CD14-positive monocyte (primary cell): ENCODE data around the gene EPHB2. TPM values are rescaled to one million over a fixed set of nuclear protein-coding genes. Genes with fewer than 3 reads are reported as not detected.

Source experiments
- DNase-seq, 3 donors: peaks; one replicate each; pipeline ENCODE4 v3.0.0-alpha.2; 2011 to 2022
- H2AFZ ChIP-seq: 2 replicates; pipeline ENCODE4 v1.6.0; 2012; ENCODE audit warnings: mild to moderate bottlenecking, low read depth, low read length, inconsistent platforms; ENCODE audit not compliant: insufficient read depth, poor library complexity, severe bottlenecking
- H3K27ac ChIP-seq, 2 donors: 1 replicate in 1 of 2; 2 replicates in 1 of 2; pipeline ENCODE4 v1.5.1; 2012 to 2013; ENCODE audit warnings: low read length in 2 of 2, control low read depth in 1 of 2, inconsistent platforms in 1 of 2, low read depth in 1 of 2, mild to moderate bottlenecking in 1 of 2
- H3K27me3 ChIP-seq, 2 donors: one replicate each; pipeline versions ENCODE4 v1.6.0 to v1.6.1; 2011 to 2013; ENCODE audit warnings: low read length in 2 of 2; ENCODE audit not compliant: control insufficient read depth in 2 of 2, insufficient read depth in 2 of 2
- H3K36me3 ChIP-seq, 2 donors: replicated peaks in 1 of 2; 1 replicate in 1 of 2; 2 replicates in 1 of 2; pipeline versions ENCODE4 v1.5.1 to v1.6.1; 2012 to 2013; ENCODE audit warnings: low read length in 2 of 2, control low read depth in 1 of 2, inconsistent platforms in 1 of 2, mild to moderate bottlenecking in 1 of 2; ENCODE audit not compliant: insufficient read depth in 2 of 2, control insufficient read depth in 1 of 2
- H3K4me1 ChIP-seq, 2 donors: 1 replicate in 1 of 2; 2 replicates in 1 of 2; pipeline versions ENCODE4 v1.5.1 to v1.6.1; 2012 to 2013; ENCODE audit warnings: low read length in 2 of 2, control low read depth in 1 of 2, inconsistent platforms in 1 of 2, mild to moderate bottlenecking in 1 of 2, moderate library complexity in 1 of 2; ENCODE audit not compliant: insufficient read depth in 2 of 2, control insufficient read depth in 1 of 2
- H3K4me2 ChIP-seq: replicated peaks from 2 replicates; pipeline ENCODE3; 2012; ENCODE audit warnings: low read length, moderate library complexity, mild to moderate bottlenecking; ENCODE audit not compliant: poor library complexity, severe bottlenecking; ENCODE audit errors: extremely low read depth
- H3K4me3 ChIP-seq, 3 experiments: fragments of 200-600 bp in 1 of 3; sonication (generic) in 1 of 3; replicated peaks in 1 of 3; 1 replicate in 2 of 3; 2 replicates in 1 of 3; pipeline ENCODE4 v1.5.1; 2011 to 2013; ENCODE audit warnings: low read length in 3 of 3, mild to moderate bottlenecking in 3 of 3, control low read depth in 2 of 3, low read depth in 2 of 3, inconsistent platforms in 1 of 3, moderate library complexity in 1 of 3
- H3K79me2 ChIP-seq: 2 replicates; pipeline ENCODE4 v1.6.0; 2012; ENCODE audit warnings: mild to moderate bottlenecking, control low read depth, inconsistent platforms, low read length, moderate library complexity; ENCODE audit not compliant: insufficient read depth
- H3K9ac ChIP-seq: 2 replicates; pipeline ENCODE4 v1.6.0; 2017; ENCODE audit warnings: low read length, mild to moderate bottlenecking; ENCODE audit not compliant: insufficient read depth, poor library complexity, severe bottlenecking
- H3K9me3 ChIP-seq, 2 donors: replicated peaks in 1 of 2; 1 replicate in 1 of 2; 2 replicates in 1 of 2; pipeline versions ENCODE4 v1.5.1 to v1.6.1; 2012 to 2013; ENCODE audit warnings: low read length in 2 of 2, control low read depth in 1 of 2; ENCODE audit not compliant: control insufficient read depth in 1 of 2, insufficient read depth in 1 of 2
- H4K20me1 ChIP-seq: 2 replicates; pipeline ENCODE4 v1.6.0; 2012; ENCODE audit warnings: mild to moderate bottlenecking, low read length, control low read depth, moderate library complexity; ENCODE audit not compliant: insufficient read depth
- H3K27ac Mint-ChIP-seq, 7 donors: one replicate each; pipeline ENCODE4 v1.8.0; 2020; ENCODE audit warnings: mild to moderate bottlenecking in 7 of 7, mixed read lengths in 7 of 7, moderate library complexity in 6 of 7, inconsistent platforms in 2 of 7
- H3K27me3 Mint-ChIP-seq, 3 donors: one replicate each; pipeline ENCODE4 v1.8.0; 2021 to 2022; ENCODE audit warnings: low read depth in 3 of 3, mild to moderate bottlenecking in 3 of 3, mixed read lengths in 3 of 3, moderate library complexity in 3 of 3, inconsistent platforms in 1 of 3
- H3K36me3 Mint-ChIP-seq, 2 donors: one replicate each; pipeline ENCODE4 v1.8.0; 2020; ENCODE audit warnings: mixed read lengths in 2 of 2, inconsistent platforms in 1 of 2, mild to moderate bottlenecking in 1 of 2
- H3K4me1 Mint-ChIP-seq: one replicate; pipeline ENCODE4 v1.8.0; 2020; ENCODE audit warnings: mild to moderate bottlenecking, mixed read lengths
- H3K4me3 Mint-ChIP-seq, 2 donors: one replicate each; pipeline ENCODE4 v1.8.0; 2020; ENCODE audit warnings: mild to moderate bottlenecking in 2 of 2, mixed read lengths in 2 of 2, moderate library complexity in 1 of 2
- H3K9me3 Mint-ChIP-seq, 7 donors: one replicate each; pipeline ENCODE4 v1.8.0; 2020 to 2022; ENCODE audit warnings: mixed read lengths in 7 of 7, mild to moderate bottlenecking in 6 of 7, moderate library complexity in 6 of 7, inconsistent platforms in 2 of 7
- CTCF ChIP-seq: fragments of 200-600 bp; IDR thresholded peaks from one replicate; pipeline ENCODE4 v1.8.0; 2022; ENCODE audit warnings: antibody characterized with exemption, mild to moderate bottlenecking
- WGBS: methylation state at CpG from one replicate; pipeline ENCODE4 v1.1.5; 2013; ENCODE audit warnings: missing lambda C conversion rate; ENCODE audit not compliant: insufficient coverage; 5-methylcytosine and 5-hydroxymethylcytosine counted together
- intact Hi-C, 2 donors: fragments of 100-400 bp; cut with micrococcal nuclease; formaldehyde crosslinking; loops; one replicate each; pipeline versions ENCODE4 v1.15.0 to v1.15.1; 2023
- polyA plus RNA-seq, 3 donors: library from polyadenylated mRNA; depleted of rRNA in 1 of 3; unstranded in 2 of 3; stranded (reverse) in 1 of 3; fragments of 300-500 nt in 2 of 3; fragments of >200 nt in 1 of 3; fragmentation: Illumina TruSeq in 2 of 3; gene quantifications; 1 replicate in 2 of 3; 2 replicates in 1 of 3; pipeline ENCODE4 v1.2.3, GENCODE V29; 2012 to 2021

The EPHB2 gene
- polyA plus RNA-seq, 3 donors = 2.9 to 5.6 (median 3.4) TPM

GRCh38 chr1:22919341-22920025 is 208.8 kb downstream of the EPHB2 start:
- Histone ChIP-seq H3K9ac (no peak overlapping the region), H3K27ac (no peak overlapping the region), H3K79me2 (no peaks in the 10 kb centered on the region), H4K20me1 (no peaks in the 10 kb centered on the region), H3K4me2 (no peak overlapping the region), H2AFZ (no peak overlapping the region), H3K36me3 (no peaks in the 10 kb centered on the region), H3K4me3 (no peak overlapping the region), H3K9me3 (no peaks in the 10 kb centered on the region), H3K27me3 (no peaks in the 10 kb centered on the region), H3K4me1 (no peaks in the 10 kb centered on the region)
- H3K27me3 Mint-ChIP-seq = peaks cover 3 to 8% (median 6%) of the 10 kb centered on the region in 3 donors
- no peaks in the 10 kb centered on the region for H3K36me3 Mint-ChIP-seq
- peaks cover 0 to 2% (median 0%) of the 10 kb centered on the region in 7 donors for H3K9me3 Mint-ChIP-seq
- H3K4me1 Mint-ChIP-seq = no peaks in the 10 kb centered on the region
- H3K27ac Mint-ChIP-seq = no peak overlapping the region
- H3K4me3 Mint-ChIP-seq = no peak overlapping the region
- DNase-seq = no peak
- TF ChIP-seq CTCF = no peak
- 95% methylated on average over 2 of the region's 8 CpGs for WGBS
- intact Hi-C loops = no loop called here

GRCh38 chr1:22920026-22920733 is 209.5 kb downstream of the EPHB2 start:
- no peak overlapping the region for H3K27ac Mint-ChIP-seq
- H3K4me3 Mint-ChIP-seq = no peak overlapping the region
- H3K36me3 Mint-ChIP-seq = no peaks in the 10 kb centered on the region
- Histone ChIP-seq H2AFZ (no peak overlapping the region), H4K20me1 (no peaks in the 10 kb centered on the region), H3K9ac (no peak overlapping the region), H3K9me3 (no peaks in the 10 kb centered on the region), H3K4me3 (no peak overlapping the region), H3K27me3 (no peaks in the 10 kb centered on the region), H3K27ac (no peak overlapping the region), H3K4me1 (no peaks in the 10 kb centered on the region), H3K36me3 (no peaks in the 10 kb centered on the region), H3K79me2 (no peaks in the 10 kb centered on the region), H3K4me2 (no peak overlapping the region)
- intact Hi-C loops = no loop called here
- H3K27me3 Mint-ChIP-seq = peaks cover 4 to 7% (median 7%) of the 10 kb centered on the region in 3 donors
- H3K4me1 Mint-ChIP-seq = no peaks in the 10 kb centered on the region
- H3K9me3 Mint-ChIP-seq = peaks cover 0 to 2% (median 0%) of the 10 kb centered on the region in 7 donors
- TF ChIP-seq CTCF = no peak
- WGBS = 91% methylated on average over 4 of the region's 6 CpGs
- DNase-seq = no peak
